HG03066 (cell line): ENCODE data around the gene MICAL1.
"Not testable (repeated sequence)": the region's sequence is repeated elsewhere in the genome, so short reads cannot be mapped to it uniquely, and the experiment has no call there.

Source experiments
- ATAC-seq: cut with Tn5 transposase; IDR thresholded peaks from one replicate; pipeline ENCODE4 v1.9.1; 2021; ENCODE audit warnings: low read depth; ENCODE audit not compliant: unreplicated experiment

Gene MICAL1

DNA sequence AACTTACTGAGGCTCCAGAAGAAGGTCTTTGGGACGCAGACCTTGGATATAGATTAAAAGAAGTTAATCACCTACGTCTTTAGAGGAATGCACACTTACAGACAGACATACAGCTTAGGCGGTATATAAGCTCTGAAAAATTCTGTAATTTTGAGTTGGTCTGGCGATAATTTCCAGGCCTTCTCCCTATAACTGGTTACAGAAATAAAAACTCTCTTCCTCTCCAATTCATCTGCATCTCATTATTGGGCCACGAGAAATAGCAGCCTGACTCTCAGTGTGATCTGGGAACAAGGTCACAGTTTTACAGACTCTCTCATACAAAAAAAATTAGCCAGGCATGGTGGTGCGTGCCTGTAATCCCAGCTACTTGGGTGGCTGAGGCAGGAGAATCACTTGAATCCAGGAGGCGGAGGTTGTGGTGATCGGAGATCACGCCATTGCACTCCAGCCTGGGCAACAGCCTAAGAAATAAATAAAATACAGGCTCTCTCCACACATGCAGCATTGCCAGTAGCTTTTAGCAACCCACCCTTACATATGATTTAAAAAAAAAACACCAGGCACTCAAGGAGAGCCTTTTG, 22.7 kb upstream of the MICAL1 start:
- ATAC-seq: no peak

DNA sequence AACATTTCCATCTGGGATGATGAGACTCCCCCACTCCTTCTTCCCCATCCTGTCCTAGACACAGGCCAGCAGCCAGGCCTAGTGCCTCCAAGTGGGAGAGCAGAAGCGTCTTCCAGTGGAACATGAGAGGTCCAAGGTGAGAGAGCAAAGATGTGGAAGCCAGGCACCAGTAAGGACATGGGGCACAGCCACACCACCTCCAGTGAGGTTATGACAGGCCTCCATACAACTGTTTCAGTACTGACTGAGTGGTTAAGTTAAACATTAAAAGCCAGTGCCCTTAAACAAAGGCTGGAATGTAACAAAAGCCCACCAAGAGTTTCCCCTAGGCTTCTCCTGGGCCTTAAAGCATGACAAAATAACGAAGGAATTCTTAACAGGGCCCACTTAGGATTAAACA, 22.2 kb upstream of the MICAL1 start:
- peak; percentile 65 for ATAC-seq

DNA sequence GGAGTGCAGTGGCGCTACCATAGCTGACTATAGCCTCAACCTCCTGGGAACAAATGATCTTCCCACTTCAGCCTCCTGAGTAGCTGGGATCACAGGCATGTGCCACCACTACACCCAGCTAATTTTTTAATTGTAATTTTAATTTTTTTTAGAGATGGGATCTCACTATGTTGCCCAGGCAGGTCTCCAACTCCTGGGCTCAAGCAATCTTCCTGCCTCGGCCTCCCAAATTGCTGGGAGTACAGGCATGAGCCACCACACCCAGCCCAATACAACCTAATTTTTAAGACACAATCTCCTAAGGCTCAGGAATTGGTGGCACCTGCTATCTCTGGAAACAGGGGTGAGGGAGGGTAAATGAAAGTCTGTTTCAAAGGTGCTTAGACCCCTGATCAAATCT, 21.6 kb upstream of the MICAL1 start:
- ATAC-seq: no peak

DNA sequence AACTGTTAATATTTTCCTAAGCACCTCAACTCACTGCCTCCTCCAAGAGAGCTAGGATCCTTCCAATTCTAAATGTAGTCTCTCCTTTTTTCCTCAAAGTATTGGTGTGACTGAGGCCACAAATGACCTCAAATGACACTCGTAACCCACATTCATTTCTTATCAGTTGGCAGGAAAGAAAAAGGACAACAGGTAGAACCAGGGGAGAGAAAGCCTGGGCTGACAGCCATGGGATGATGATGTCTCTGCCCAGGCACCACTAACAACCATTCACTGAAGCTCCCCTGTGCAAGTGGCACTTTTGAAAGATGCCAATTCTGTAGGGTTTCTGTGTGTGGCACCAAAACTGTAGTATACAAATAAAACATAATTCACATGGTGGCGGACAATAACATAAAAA, 20.1 kb upstream of the MICAL1 start:
- ATAC-seq: no peak

DNA sequence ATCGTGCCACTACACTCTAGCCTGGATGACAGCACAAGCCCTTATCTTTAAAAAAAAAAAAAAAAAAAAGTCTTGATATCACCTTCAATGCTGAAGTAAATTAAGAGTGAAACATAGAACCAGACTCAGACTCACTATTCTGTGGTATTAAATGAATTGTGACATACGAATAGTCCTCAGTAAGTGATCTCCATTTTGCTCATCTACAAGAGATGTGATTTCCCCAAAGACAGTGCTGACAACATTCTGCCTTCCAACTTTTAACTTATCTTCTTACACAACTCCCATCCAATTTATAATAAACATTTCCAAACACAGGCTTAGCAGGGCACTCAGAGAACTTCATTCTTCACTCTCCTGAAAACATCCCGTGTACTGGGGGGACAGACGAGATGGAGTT, 19.4 kb upstream of the MICAL1 start:
- no peak for ATAC-seq

DNA sequence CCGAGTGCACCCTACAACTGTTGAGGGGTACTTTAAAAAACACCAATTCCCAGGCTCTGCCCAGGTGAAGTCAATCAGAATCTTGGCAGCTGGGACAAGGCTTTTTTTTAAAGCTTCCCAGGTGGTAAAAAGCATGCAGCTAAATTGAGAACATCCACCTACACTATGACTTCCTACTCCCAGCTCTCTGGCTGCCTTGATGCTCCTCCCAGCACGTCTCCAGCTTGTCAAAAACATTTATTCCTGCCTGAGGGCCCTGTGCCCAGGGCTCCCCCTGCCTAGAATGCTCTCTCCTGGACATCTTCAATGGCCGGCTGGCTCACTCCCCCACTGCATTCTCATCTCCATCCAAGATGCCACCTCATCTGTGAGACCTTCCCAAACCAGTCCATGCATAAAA, 17.5 kb upstream of the MICAL1 start:
- no peak for ATAC-seq

DNA sequence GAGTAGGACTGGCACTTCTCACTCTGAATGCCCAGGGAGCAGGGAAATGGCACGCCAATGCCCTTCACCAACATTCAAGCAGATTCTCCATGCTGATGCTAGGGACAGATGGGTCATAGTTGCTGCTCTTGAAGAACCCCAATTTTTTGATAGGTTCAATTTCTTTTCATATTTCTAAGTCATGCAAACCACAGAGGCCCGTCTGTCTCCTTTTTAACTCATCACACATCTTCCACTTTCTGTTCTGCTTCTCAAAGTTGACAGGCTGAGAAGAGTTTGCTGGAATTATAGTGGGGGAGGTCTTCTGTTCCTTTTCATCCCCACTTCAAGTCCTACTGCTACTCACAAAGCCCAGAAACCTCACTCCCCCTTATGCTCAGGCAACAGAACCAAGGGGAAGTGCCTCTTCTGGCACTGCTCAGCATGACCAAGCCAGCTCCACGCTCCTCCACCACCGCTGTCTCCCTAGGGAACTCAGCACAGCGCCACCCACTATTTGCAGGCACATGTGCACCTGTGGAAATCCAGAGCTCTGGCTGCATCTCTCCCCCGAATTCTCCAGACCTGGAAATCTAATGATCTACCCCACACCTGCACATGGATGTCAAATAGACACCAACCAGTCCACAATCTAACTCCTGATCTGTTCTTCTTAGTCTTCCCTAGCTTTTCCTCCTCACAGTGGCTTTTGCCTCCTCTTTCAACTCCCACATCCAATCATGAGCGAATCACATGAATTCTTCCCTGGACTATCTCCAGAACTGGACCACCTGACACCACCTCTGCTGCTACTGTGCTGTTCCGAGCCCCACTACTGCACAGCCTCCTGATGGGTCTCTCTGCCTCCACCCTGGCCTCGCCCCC, 16.8 kb upstream of the MICAL1 start:
- peak; percentile 63 for ATAC-seq

DNA sequence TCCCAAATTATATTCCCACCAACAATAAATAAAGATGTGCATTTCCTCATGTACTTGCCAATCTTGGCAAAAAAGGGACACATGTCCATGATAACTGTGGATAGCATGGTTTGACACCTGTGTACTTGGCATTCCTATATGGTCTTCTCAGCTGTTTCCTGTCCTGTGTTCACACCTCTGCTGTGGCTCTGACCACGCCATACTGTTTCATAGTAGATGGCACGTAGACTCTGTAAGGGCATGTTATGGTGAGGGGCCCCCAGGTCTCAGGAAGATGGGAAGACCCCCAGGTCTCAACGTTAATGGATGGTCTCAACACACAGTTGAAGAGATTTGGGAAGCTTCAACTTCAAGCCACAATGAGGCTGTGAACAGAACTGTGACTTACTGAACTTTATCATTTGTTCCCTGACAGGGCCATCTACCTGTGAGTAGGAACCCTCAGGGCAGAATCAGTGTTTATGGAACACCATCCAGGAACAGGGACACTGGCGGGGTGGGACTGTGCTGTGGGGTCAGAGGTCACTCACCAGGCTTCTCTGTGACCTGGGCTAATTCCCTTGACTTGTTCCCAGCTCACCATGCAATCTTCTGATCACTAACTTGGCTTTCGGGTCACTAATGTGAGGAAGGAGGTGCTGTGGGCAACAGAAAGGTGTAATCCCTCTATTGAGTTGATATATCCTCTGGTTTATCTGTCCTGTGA, 15.7 kb upstream of the MICAL1 start:
- ATAC-seq: no peak

DNA sequence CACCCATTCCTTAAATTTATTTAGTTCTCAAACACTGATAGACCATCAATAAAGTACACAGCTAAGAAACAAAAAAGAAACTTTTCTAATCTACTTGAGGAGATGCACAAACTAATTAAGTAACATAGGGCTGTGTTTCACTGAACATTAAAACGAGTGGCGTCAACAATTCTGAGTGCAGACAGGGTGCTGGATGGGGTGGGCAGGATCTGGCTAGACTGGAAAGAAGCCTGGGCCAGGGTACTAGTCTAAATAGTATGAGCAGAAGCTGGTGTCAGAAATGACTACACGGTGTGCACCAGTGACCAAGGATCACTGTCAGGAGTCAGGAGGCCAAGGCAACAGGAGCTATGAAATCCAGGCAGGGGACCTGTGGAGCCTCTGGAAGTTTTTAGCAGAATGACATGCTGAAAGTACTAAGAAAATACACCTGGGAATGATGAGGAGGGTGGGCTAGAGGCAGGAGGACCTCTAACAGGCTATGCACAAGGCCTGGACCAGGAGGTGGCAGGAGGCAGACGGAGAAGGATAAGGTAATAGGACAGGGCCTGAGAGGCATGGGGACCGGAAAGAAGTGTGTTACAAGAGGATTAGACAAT, 14.1 kb upstream of the MICAL1 start:
- ATAC-seq: no peak

DNA sequence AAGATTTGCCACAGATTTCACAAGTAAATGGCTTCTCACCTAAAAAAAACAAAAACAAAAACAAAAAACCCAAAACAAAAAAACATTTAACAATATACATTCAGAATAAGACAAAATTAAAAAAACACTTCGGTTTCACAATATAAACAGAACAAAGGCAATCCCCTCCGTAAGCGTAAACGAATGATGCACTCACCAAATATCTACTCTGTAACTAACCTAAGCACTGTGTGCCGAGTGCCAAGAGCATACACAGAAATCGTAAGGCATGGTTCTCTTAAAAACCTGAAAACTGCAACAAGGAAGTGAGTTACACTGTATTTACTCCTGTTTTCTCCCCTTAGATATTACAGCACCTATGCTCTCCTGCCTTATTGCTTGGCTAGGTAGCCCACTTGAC, 12.1 kb upstream of the MICAL1 start:
- ATAC-seq: no peak

DNA sequence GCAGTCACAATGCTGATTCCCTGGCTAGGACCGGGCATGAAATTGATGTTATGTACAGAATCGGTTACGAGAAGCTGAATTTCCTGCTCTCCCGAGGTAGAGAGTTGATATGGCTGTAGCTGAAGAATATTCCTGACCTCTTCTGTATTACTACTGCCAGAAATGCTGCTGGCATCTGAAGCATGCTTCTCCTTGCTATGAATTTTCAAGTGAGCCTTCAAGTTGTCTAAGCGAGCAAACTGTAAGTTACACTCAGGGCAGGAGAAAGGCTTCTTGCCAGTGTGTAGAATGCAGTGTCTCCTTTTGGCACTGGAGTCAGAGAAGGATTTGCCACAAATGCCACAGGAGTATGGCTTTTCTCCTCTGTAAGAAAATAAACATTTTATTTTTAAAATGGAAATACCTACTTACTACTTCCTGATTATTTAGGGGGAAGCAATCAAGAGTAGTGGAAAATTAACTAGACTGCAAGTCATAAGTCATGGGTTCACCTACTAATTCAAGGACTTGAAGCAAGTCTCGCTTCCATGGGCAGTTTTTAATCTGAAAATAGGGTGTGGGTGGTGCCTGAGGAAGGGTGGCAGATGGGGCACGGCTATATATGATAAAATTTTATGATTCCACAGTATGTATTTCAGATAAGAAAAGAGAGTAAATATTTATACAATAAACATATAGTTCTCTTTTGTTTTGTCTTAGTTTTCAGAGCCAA, 10.8 kb upstream of the MICAL1 start:
- no peak for ATAC-seq

DNA sequence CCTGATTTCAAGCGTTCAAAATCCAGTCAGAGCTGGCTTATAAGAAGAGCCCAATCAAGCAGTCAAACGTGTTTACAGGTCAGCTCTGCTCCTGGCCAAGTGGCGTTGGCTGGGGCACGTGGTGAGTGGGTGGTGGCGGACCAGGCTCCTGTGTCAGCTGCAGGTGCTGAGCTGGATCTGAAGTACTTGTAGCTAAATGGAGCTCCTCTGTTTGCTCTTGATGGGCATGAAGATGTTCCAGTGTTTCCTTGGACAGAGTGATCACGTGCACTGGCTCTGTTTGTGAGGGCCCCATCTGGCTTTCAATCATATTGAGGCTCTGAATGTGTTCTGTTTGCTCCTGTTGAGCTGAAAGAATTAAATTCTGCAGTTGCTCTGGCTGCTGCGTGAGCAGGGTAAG, 10.2 kb upstream of the MICAL1 start:
- ATAC-seq: no peak

DNA sequence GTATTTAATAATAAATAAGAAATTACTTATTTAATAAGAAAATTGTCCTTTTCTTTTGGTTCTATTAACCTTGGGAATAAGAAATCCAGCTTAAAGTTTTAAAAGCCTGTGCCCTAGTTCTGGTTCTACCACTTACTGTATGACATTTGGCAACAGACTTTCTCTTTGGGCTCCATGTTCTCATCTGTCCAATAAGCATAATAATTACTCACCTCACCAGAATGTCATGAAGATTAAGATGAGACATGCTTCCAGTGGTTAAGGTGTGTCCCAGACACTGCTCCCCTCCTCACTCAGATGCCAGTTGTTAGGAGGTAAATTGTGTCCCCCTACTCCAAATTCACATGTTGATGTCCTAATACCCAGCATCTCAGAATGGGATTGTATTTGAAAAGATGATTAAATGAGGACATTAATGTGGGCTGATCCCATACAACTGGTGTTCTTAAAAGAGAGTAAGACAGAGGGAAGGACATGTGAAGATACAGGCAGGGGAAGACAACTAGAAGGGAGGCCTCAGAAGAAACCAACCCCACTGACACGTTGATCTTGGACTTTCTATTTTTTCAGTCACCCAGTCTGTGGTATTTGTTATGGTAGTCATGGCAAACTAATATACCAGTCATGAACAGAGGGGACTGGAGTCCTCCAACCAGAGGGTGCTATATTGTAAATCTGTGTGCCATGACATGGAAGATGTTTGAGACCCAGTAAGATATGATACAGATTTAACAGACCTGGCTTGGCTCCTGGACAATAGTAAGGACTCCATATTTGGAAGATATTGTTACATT, 6.4 kb upstream of the MICAL1 start:
- ATAC-seq: no peak

DNA sequence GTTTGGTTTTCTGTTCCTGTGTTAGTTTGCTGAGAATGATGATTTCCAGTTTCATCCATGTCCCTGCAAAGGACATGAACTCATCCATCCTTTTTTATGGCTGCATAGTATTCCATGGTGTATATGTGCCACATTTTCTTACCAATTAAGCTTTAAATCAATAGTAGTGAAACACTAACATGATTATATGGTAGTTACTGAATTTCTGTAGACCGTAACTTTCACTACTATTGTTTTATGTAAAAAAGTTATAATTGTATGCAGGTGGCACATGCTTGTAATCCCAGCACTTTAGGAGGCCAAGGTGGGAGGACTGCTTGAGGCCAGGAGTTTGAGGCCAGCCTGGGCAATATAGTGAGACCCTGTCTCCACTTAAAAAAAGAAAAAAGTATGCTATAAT, 5.6 kb upstream of the MICAL1 start:
- not testable (repeated sequence) for ATAC-seq

DNA sequence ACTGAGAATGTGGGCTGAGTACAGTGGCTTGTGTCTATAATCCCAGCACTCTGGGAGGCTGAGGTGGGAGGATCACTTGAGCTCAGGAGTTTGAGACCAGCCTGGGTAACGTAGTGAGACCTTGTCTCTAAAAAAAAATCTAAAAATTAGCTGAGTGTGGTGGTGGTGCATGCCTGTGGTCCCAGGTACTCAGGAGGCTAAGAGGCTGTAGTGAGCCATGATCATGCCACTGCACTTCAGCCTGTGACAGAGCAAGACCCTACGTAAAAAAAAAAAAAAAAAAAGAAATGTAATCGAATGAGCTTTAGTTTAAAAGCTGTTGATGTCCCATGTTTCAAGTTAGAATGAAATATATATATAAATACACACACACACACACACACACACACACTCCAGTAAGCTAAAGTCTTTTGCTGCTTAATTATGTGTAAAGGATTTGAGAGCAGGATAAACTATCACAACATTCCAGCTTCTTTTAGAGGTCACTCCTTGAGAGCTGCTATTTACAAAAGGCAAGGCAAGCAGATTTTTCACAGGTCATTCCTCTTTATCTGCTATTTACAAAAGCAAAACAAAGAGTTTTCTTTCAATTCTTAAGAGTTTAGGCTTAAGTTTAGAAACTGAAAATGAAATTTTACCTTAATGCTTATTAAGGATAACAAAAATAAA, 4.7 kb upstream of the MICAL1 start:
- no peak for ATAC-seq

DNA sequence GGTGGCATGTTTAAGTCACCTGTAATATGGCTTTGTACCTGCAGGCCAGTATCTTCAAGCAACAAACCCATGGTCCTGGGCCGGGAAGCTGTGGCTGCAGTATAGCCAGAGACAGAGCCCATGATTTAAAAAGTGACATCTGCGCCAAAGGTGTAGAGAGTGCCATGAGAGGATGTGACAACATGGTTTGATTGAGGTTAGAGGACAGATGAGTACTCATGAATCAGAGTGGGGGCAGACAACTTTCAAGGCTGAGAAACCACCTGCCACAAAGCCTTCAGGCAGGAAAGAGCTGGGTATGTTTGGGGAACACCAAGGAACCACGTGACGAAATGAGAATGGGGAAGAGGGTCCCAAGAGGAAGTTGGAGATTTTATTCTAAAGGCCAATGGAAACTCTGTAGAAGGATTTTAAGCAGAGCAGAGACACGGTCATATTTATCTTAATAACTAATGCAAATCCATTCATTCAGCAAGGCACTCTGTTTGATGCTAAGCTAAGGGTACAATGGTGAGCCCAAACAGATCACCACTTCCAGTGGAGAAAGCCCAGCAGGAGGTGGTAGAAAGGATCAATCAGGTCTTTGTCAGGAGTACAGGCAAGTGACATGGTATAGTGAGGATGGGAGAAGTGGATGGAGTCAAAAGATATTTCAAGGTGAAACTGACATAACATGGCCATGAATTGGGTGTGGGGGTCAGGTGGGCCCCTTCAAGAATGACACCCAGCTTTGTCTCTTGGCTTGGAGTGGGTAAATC, 3.4 kb upstream of the MICAL1 start:
- ATAC-seq: peak; percentile 23

DNA sequence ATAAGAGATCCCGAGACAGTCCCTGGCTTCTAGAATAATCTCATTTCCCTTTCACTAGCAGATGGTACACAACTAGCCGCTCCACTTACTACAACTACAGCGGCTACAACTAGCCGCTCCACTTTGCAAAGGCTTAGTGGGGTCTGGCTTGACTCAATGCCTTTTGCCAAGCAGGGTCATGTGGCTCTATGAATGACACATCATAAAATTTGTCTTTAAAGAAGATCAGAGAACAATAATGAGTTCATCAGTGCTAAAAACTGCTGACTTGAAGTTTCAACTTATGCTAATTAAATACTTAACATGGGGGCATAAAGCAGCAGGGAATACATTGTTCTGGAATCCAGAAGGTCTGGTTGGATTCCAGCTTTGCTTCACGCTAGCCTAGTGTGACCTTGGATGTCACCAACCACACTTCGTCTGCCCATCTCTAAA, 2.0 kb upstream of the MICAL1 start:
- ATAC-seq: no peak

DNA sequence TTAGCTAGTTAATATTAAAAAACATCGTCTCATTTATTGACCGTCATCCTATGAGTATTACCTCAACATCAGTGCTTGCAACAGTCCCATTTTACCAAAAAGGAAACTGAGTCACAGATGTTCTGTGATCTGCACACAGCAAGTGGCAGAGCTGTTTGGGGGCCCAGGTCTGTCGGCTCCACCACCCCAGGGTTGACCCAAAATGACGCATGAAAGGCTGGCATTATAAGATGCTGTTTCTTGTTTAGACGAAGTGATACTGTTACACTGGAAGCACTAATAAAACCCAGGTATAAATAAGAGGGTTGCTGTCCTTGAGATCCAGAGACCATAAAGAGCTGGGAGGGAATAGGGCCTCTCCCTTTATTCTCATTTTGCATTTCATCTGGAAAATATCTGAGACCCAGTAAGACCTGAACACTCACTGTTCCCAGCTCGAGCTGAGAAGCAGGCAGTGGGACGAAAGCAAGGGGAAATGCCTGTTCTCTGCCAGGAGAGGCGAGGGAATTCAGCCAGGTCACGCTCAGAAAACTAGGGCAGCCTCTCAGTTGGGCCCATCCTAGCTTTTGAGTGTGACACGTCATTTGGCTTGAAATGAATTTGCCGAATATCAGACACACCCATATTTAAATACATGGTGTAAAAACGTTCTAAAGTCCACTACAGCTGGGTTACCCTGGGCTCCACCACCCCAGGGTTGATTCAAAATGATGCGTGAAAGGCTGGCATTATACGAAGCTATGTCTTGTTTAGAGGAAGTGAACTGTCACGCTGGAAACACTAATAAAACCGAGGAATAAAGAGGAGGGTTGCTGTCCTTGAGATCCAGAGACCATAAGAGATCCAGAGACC, 1.4 kb upstream of the MICAL1 start:
- ATAC-seq: no peak
